DMS53 treated with DMSO at 0.1 percent for 48 hours (cell line): ENCODE results near the gene KCND3.

Experiments used
- DNase-seq: peaks from one replicate; lab custom pipeline; 2025; ENCODE audit not compliant: unreplicated experiment; lab: John Stamatoyannopoulos, UW

Gene KCND3

GRCh38 chr1:111784273-111784901 lies 205.1 kb downstream of the KCND3 start:
- no peak for DNase-seq

- no peak for DNase-seq
These were observed 209.9 kb downstream of the KCND3 start for GRCh38 chr1:111779546-111779945.

DNA sequence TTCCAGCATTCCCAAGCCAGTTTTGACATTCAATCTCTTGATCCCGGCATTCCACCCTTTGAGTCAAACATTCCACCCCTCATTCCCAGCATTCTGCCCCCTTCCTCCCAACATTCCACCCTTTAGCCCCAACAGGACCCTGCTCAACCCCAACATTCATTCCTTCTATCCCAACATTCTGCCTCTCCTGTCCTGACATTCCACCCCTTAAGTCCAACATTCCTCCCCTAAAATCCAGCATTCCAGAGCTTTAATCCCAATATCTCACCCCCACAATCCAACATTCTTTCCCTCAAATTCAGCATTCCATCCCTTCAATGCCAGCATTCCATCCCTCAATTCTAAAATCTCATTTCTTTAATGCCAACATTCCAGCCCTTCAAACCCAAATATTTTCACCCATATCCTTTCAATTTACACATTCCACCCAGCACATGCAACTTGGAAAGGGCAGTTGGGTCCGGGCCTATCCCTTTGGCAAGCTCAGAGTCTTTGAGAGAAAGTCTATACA lies 210.9 kb downstream of the KCND3 start:
- DNase-seq, result no peak

GRCh38 chr1:111778066-111778465 lies 211.4 kb downstream of the KCND3 start:
- DNase-seq, result no peak

DNA sequence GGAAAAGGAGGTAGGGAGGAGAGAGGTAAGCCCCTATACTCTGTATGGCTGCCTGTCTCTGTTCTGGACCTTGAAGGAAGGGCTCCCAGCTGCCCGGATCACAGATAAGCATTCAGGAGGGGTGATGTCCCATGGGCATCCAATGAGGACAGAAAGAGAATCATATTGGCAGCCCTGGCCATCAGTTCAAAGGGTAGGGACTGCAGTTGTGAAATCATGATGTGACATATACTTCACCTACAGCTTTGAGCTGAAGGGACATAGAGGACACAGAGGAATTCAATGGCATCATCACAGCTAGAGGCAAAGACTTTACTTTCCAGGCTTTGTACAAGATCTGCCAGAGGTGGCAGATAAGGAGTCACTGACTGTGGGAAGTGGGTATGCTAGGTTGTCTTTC lies 212.2 kb downstream of the KCND3 start:
- no peak for DNase-seq

DNA sequence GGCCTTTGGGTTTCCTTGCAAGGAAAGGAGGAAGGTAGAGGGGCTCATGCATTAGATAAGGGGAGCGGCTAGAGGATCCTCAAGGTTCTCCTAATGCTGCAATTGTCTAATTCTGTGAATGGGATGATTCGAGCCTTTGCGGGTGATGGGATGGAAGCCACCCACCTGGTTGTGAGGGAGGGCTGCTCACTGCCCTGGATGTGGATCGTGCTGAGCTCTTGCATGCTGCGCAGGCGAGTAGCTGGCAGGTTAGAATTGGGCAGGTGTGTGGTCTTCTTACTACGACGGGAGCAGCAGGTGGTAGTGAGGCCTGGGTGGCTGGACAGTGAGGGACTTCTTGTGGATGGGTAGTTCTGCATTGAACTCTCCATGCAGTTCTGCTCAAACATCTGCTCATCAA lies 212.6 kb downstream of the KCND3 start:
- DNase-seq, result no peak

DNA sequence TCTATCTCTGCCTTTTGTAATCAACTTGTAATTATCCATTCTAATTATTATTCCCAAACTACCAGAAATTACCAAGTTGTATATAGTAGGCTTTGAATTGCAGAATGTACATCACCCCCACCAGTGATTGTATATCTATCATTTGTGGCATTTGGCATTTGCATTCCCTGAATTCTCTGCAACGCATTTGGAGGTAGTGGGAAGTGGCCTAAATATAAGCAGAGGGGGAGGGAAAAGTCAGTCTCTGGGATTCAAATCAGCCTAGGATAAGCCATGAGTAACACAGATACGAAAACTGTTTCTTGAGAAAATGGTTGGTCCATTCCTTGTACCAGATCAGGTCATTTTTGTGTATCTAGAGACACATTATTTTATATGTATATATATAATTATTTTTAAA lies 213.1 kb downstream of the KCND3 start:
- no peak for DNase-seq

GRCh38 chr1:111775966-111776365 lies 213.5 kb downstream of the KCND3 start:
- DNase-seq, result no peak

DNA sequence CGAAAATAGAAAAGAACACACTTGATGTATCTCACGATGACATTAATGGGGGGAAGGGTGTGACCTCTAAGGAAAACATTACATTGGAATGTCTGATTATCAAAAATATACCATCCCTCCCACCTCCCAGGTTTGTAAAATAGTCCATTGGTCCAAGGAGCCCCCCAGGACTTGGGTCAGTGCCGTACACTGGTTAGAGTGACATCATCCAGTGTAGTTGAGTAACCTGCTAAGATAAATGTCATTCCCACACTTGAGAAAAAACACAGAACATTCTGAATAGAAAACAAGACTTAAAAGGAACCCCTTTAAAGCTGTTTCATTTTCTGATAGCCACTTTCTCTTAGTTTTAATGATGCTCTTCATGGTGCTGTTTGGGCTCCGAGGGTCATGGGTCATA lies 218.6 kb downstream of the KCND3 start:
- DNase-seq, result no peak

DNA sequence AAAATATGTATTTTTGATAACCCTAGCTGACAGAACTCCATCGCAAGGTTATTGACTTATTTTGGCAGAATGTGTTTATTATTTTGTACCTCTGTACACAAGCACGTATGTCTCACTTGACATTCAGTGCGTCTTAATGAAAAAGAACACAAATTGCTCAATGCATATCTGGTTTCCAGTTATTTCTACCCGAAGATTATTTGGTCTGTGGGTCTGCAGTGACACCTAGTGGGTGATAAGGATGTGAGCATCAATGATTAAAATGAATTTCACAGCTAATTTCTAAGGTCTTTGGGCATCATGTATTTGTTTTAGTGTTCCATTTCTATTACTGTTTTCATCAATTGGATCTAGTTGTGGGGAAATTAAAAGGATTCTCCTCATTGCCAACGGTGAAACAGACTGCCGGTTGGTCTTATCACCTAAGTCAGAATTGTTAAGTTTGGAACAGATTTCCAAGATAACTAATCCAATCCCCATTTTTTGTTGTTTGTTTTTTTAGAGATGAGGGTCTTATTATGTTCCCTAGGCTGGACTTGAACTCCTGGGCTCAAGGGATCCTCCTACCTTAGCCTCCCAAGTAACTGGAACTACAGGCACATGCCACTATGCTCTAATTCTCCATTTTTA lies 219.8 kb downstream of the KCND3 start:
- DNase-seq, result peak; percentile 72

DNA sequence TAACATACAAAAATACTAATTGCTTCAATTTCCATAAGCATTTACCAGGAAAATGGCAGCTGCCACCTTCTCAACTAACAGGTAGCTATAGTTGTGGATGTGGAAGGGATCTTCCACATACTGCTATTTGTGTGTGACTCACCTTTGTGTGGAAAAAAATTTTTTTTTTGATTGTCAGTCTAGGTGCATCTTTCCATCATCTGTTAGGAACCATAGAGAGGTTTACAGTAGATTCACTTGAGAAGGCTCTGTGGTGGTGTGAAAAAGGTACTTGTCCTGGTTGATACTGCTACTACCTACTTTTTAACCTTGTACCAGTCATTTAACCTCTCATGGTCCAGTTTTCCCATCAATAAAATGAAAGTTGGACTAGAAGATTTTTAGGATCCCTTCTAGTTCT lies 220.8 kb downstream of the KCND3 start:
- no peak for DNase-seq

- DNase-seq, result peak; percentile 80
These were observed 221.4 kb downstream of the KCND3 start for GRCh38 chr1:111768023-111768422.

- DNase-seq, result no peak
These were observed 227.1 kb downstream of the KCND3 start for GRCh38 chr1:111762332-111762731.

GRCh38 chr1:111761717-111762116 lies 227.8 kb downstream of the KCND3 start:
- no peak for DNase-seq

GRCh38 chr1:111758373-111758772 lies 231.1 kb downstream of the KCND3 start:
- no peak for DNase-seq

DNA sequence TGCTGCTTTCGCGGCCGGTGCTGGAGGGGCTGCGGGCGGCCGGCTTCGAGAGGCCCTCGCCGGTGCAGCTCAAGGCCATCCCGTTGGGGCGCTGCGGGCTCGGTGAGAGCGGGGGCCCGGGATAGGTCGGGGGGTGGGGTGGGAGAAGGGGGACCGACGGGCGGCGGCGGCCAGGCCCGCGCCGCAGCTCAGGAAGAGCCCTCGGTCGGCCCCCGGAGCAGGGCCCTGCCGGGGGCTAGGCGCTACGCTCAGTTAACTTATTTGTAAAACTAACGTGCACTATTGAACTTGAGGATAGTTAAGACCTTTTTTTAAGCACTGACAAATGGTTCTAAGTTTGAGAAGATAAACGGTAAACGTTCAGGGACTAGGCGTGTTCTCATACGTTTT lies 233.3 kb downstream of the KCND3 start:
- DNase-seq, result no peak

DNA sequence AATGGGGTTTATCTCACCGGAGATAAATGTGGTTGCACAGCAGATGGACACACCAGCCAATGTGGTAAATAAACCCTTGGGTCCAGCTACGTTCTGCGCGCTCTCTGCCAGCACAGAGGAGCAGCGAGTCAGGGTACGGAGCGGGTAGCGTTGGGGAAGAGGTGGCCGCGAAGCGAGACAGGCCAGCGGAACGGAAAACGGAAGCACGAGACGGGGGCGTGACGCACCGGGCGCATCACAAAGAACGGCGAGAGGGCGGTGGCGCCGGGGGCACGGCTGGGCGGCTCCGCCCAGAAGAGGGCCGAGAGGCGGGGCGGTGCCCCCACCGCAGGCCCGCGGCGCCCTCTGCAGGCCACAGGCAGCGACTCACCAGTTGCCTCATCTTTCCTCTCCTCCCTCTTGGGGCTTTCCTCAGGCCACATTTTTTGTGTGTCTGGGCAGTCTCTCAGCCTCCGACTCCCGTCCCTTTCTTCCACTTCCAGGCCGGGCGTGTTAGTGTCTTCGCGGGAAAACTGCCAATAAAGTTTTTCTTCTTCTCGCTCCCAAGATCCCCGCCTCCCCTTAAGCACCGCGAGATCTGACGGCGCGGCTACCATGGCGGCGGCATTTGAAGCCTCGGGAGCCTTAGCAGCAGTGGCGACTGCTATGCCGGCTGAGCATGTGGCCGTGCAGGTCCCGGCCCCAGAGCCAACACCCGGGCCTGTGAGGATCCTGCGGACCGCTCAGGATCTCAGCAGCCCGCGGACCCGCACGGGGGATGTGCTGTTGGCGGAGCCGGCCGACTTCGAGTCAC lies 233.9 kb downstream of the KCND3 start, which contains the start of gene DDX20:
DDX20 (plus strand) TSS at position 571 of the 793 bp plus-strand sequence; CDS start at position 595, 24 bp downstream.
- peak; percentile 88 for DNase-seq

GRCh38 chr1:111754984-111755330 lies 234.5 kb downstream of the KCND3 start:
- peak; percentile 34 for DNase-seq

DNA sequence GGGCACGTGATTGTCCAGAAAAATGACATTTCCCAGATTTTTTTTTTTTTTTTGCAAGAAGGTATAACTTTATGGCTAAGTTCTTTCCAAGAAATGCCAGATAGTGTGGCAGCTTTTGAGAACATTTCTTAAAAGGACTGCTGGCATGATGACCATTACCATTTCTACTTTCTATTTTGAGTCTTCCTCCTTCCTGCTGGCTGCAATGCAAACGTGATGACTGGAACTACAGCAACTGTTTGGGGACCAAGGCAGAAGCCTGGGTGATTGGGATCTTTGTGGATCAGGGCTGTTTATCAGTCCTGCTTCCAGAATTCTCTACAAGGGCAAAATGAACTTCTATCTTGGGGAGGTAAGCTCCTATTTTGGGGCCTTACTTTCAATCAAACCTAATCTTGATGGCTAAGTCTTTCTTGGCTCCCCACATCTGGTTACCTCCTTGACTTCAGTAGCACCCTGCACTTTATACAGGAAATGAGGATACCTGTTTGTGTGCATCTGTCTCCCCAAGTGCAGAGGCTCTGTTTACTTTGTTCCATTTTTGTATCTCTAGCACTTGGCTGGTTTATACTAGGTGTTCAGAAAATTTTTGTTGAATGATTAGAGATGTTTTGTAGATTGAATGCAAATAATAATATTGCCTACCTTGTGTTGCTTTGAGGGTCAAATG lies 237.4 kb downstream of the KCND3 start:
- DNase-seq, result no peak

DNA sequence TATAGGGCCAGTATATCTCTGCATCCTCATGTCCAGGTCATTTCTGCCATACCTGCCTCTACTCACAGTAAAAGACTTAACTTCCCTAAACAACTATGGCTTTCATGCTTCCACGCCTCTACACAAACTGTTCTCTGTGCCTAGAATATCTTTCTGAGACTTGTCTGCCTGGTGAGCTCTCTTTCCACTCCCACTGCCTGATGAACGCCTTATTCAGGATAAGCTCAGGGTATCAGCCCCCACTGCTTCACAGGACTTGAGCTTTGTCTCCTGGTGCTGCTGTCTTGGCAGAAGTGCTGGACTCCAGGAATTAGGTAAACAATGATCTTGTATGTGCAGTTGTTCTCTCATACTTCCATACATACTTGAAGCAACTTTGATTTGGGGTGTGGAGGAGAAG lies 238.6 kb downstream of the KCND3 start:
- no peak for DNase-seq

GRCh38 chr1:111749628-111750027 lies 239.8 kb downstream of the KCND3 start:
- DNase-seq, result no peak
